AG04450 (cell line): ENCODE results near the gene IFNL4. TPM values are rescaled to one million over a fixed set of nuclear protein-coding genes. Genes with fewer than 3 reads are reported as not detected.

Experiments
- CTCF ChIA-PET: fragments of 300-600, 350-600 bp; formaldehyde crosslinking; extraction: SDS; loops from one replicate; lab custom pipeline; 2022; ENCODE audit warnings: antibody characterized with exemption, inconsistent platforms; lab: Charles Lee
- POLR2A ChIA-PET: fragments of 350-600 bp; formaldehyde crosslinking; extraction: SDS; loops from one replicate; lab custom pipeline; 2021; ENCODE audit warnings: antibody characterized with exemption, inconsistent platforms; lab: Yijun Ruan, JAX
- DNase-seq: peaks from one replicate; pipeline ENCODE4 v3.0.0-alpha.2; 2011; ENCODE audit warnings: low read depth, low spot score
- H3K27ac ChIP-seq: one replicate; pipeline ENCODE4 v1.5.1; 2012; ENCODE audit warnings: low read depth, low read length, control low read depth
- H3K27me3 ChIP-seq: one replicate; pipeline ENCODE4 v1.6.0; 2012; ENCODE audit warnings: low read length; ENCODE audit not compliant: control insufficient read depth, insufficient read depth
- H3K4me3 ChIP-seq: 2 replicates; pipeline ENCODE4 v1.5.1; 2011; ENCODE audit warnings: mild to moderate bottlenecking, low read depth, low read length, control low read depth
- H3K9me3 ChIP-seq: 2 replicates; pipeline ENCODE4 v1.5.1; 2012; ENCODE audit warnings: low read length; ENCODE audit not compliant: control insufficient read depth, insufficient read depth
- CTCF ChIP-seq: IDR thresholded peaks from 2 replicates; pipeline ENCODE4 v1.5.1; 2011; ENCODE audit warnings: low read depth, low read length, control low read depth, inconsistent platforms
- polyA minus RNA-seq: library from RNA; depleted of rRNA, polyadenylated mRNA; stranded (reverse); fragments of >200 nt; gene quantifications from 2 replicates; pipeline ENCODE4 v1.2.3, GENCODE V29; 2011; rRNA and poly(A)+ RNA removed
- polyA plus RNA-seq: library from polyadenylated mRNA; depleted of rRNA; stranded (reverse); fragments of >200 nt; gene quantifications from 2 replicates; pipeline ENCODE4 v1.2.3, GENCODE V29; 2011; rRNA removed

IFNL4 gene
- not detected in 2 replicates for polyA plus RNA-seq
- not detected in 2 replicates for polyA minus RNA-seq

GRCh38 chr19:39248806-39249205 lies at the start of gene IFNL4:
Gene IFNL4, minus strand, starts transcription at chr19:39248856.
- Histone ChIP-seq H3K27me3 (peaks cover 49% of the 10 kb centered on the region), H3K4me3 (no peak within 1 kb of the TSS), H3K27ac (no peak within 1 kb of the TSS), H3K9me3 (peaks cover 13% of the 10 kb centered on the region; the same call in 1 of the 2 replicates)
- DNase-seq = no peak
- CTCF ChIA-PET = no interaction called here
- POLR2A ChIA-PET = no interaction called here
- TF ChIP-seq CTCF = no peak

- TF ChIP-seq CTCF = no peak
- ChIA-PET CTCF (no interaction called here), POLR2A (no interaction called here)
Measured at GRCh38 chr19:39297931-39298634, 49.4 kb upstream of the IFNL4 start.

GRCh38 chr19:39296906-39297305 lies 48.2 kb upstream of the IFNL4 start:
- H3K4me3 ChIP-seq = no peak overlapping the region
- no peak for TF ChIP-seq CTCF
- H3K27me3 ChIP-seq = peaks cover 16% of the 10 kb centered on the region
- H3K27ac ChIP-seq = no peak overlapping the region
- ChIA-PET CTCF (no interaction called here), POLR2A (no interaction called here)
- no peaks in the 10 kb centered on the region for H3K9me3 ChIP-seq
- DNase-seq = no peak

More at GRCh38 chr19:39297931-39298634, 49.4 kb upstream of the IFNL4 start:
- Histone ChIP-seq H3K9me3 (no peaks in the 10 kb centered on the region), H3K27ac (no peak overlapping the region), H3K27me3 (peaks cover 15% of the 10 kb centered on the region), H3K4me3 (no peak overlapping the region)
- no peak for DNase-seq

GRCh38 chr19:39296055-39296645 lies 47.5 kb upstream of the IFNL4 start, which contains the start of gene IFNL1:
Gene IFNL1, plus strand, starts transcription at chr19:39296407. Its CDS starts 15 bp downstream, at chr19:39296422.
- no peak for DNase-seq
- no peak for TF ChIP-seq CTCF
- Histone ChIP-seq H3K9me3 (no peaks in the 10 kb centered on the region), H3K27me3 (peaks cover 17% of the 10 kb centered on the region), H3K27ac (no peak within 1 kb of the TSS), H3K4me3 (no peak within 1 kb of the TSS)
- ChIA-PET CTCF (interaction anchor here (1.4 kb wide), 1 partner anchor 31 kb away, joined by 4 read pairs; no protein-coding TSS in a partner anchor), POLR2A (no interaction called here)

- ChIA-PET CTCF (no interaction called here), POLR2A (no interaction called here)
- H3K4me3 ChIP-seq = no peak overlapping the region
- H3K9me3 ChIP-seq = no peaks in the 10 kb centered on the region
- TF ChIP-seq CTCF = no peak
- H3K27me3 ChIP-seq = peaks cover 21% of the 10 kb centered on the region
- H3K27ac ChIP-seq = no peak overlapping the region
- no peak for DNase-seq
Measured at GRCh38 chr19:39293394-39293793, 44.7 kb upstream of the IFNL4 start.
